ENCODE results near the gene IL4R. TPM values are rescaled to one million over a fixed set of nuclear protein-coding genes. Genes with fewer than 3 reads are reported as not detected.

IL4R gene
- total RNA-seq, 1 experiment from 2014 or later = 25.1 TPM

- H3K27me3 ChIP-seq (ENCODE audit: low read length) = no peaks in the 10 kb centered on the region
- no TSS peak for BruUV-seq (replicated peaks)
- no peaks in the 10 kb centered on the region for H3F3A ChIP-seq (ENCODE audit: low read length, unreplicated experiment)
- no peak overlapping the region for H3K27ac ChIP-seq (ENCODE audit: low read length)
- no peak overlapping the region for H3K4me3 ChIP-seq (ENCODE audit: low read length)
- intact Hi-C loops (cut with micrococcal nuclease) = no loop called here
- POLR2A ChIA-PET (ENCODE audit: unreplicated experiment) = no interaction called here
- no peaks in the 10 kb centered on the region for H3K9me2 ChIP-seq (replicated peaks; ENCODE audit: low read length)
- no peaks in the 10 kb centered on the region for H3K36me3 ChIP-seq (ENCODE audit: low read depth, low read length)
- no peak overlapping the region for H3K4me2 ChIP-seq (ENCODE audit: low read length)
- DNase-seq (no peak), ATAC-seq (no peak)
- no peaks in the 10 kb centered on the region for H3K79me2 ChIP-seq (ENCODE audit: low read length)
- 0 out of 2 replicates have a peak, but pooled peaks cover 10% of the 10 kb centered on the region for H3K4me1 ChIP-seq (ENCODE audit: insufficient read depth, low read length)
- H2AFZ ChIP-seq (ENCODE audit: low read length) = no peak overlapping the region
- no peak overlapping the region for H3K9ac ChIP-seq (ENCODE audit: low read length)
- H3K9me3 ChIP-seq (ENCODE audit: low read length) = no peaks in the 10 kb centered on the region
- TF ChIP-seq EZH2 (IDR thresholded peaks at IDR 0.05; ENCODE audit: low read length, unreplicated experiment) (no peak), EZH2phosphoT487 (IDR thresholded peaks at IDR 0.05; ENCODE audit: borderline replicate concordance, low read length) (no peak)
- TF ChIP-seq, protein P1, sequence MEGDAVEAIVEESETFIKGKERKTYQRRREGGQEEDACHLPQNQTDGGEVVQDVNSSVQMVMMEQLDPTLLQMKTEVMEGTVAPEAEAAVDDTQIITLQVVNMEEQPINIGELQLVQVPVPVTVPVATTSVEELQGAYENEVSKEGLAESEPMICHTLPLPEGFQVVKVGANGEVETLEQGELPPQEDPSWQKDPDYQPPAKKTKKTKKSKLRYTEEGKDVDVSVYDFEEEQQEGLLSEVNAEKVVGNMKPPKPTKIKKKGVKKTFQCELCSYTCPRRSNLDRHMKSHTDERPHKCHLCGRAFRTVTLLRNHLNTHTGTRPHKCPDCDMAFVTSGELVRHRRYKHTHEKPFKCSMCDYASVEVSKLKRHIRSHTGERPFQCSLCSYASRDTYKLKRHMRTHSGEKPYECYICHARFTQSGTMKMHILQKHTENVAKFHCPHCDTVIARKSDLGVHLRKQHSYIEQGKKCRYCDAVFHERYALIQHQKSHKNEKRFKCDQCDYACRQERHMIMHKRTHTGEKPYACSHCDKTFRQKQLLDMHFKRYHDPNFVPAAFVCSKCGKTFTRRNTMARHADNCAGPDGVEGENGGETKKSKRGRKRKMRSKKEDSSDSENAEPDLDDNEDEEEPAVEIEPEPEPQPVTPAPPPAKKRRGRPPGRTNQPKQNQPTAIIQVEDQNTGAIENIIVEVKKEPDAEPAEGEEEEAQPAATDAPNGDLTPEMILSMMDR (conservative IDR thresholded peaks at IDR 0.05; ENCODE audit: low read depth, low read length) = no peak
- CTCF ChIA-PET = no interaction called here
- H4K20me1 ChIP-seq (ENCODE audit: low read length) = no peaks in the 10 kb centered on the region
These were observed 7.8 kb upstream of the IL4R start for GRCh38 chr16:27305839-27306442.

GRCh38 chr16:27308792-27309191 lies 5.0 kb upstream of the IL4R start:
- ATAC-seq (no peak), DNase-seq (no peak)
- Histone ChIP-seq H3K79me2 (ENCODE audit: low read length) (peaks cover under 1% of the 10 kb centered on the region; the same call in 1 of the 2 replicates), H3F3A (ENCODE audit: low read length, unreplicated experiment) (no peaks in the 10 kb centered on the region), H4K20me1 (ENCODE audit: low read length) (no peaks in the 10 kb centered on the region), H3K27me3 (ENCODE audit: low read length) (no peaks in the 10 kb centered on the region), H3K27ac (ENCODE audit: low read length) (no peak overlapping the region), H3K4me3 (ENCODE audit: low read length) (no peak overlapping the region), H3K9ac (ENCODE audit: low read length) (no peak overlapping the region), H3K9me3 (ENCODE audit: low read length) (no peaks in the 10 kb centered on the region), H3K4me2 (ENCODE audit: low read length) (no peak overlapping the region), H3K4me1 (ENCODE audit: insufficient read depth, low read length) (no peaks in the 10 kb centered on the region), H3K36me3 (ENCODE audit: low read depth, low read length) (no peaks in the 10 kb centered on the region), H2AFZ (ENCODE audit: low read length) (no peak overlapping the region), H3K9me2 (replicated peaks; ENCODE audit: low read length) (no peaks in the 10 kb centered on the region)
- no TSS peak for BruUV-seq (replicated peaks)
- intact Hi-C loops (cut with micrococcal nuclease) = no loop called here
- ChIA-PET POLR2A (ENCODE audit: unreplicated experiment) (no interaction called here), CTCF (no interaction called here)
- TF ChIP-seq, protein P1 (conservative IDR thresholded peaks at IDR 0.05; ENCODE audit: low read depth, low read length) = no peak
- TF ChIP-seq EZH2 (IDR thresholded peaks at IDR 0.05; ENCODE audit: low read length, unreplicated experiment) (no peak), EZH2phosphoT487 (IDR thresholded peaks at IDR 0.05; ENCODE audit: borderline replicate concordance, low read length) (no peak)

All from PC-3 (cell line).